HG03280 (cell line): ENCODE results near the gene CLIP3.
"Not testable (repeated sequence)": the region's sequence is repeated elsewhere in the genome, so short reads cannot be mapped to it uniquely, and the experiment has no call there.

Experiments used
- ATAC-seq: cut with Tn5 transposase; IDR thresholded peaks from one replicate; pipeline ENCODE4 v1.9.1; 2021; ENCODE audit warnings: mild to moderate bottlenecking, moderate library complexity; ENCODE audit not compliant: unreplicated experiment

Gene CLIP3

GRCh38 chr19:36049080-36049698, 16.5 kb upstream of the CLIP3 start:
- no peak for ATAC-seq

GRCh38 chr19:36047835-36048234, 15.2 kb upstream of the CLIP3 start:
- ATAC-seq: no peak

GRCh38 chr19:36046443-36047050, 13.9 kb upstream of the CLIP3 start:
- ATAC-seq: no peak

GRCh38 chr19:36043952-36044351, 11.3 kb upstream of the CLIP3 start:
- ATAC-seq: no peak

GRCh38 chr19:36041831-36042230, 9.2 kb upstream of the CLIP3 start:
- no peak for ATAC-seq

GRCh38 chr19:36041092-36041491, 8.4 kb upstream of the CLIP3 start:
- not testable (repeated sequence) for ATAC-seq

GRCh38 chr19:36040495-36040894, 7.8 kb upstream of the CLIP3 start:
- ATAC-seq: no peak

- ATAC-seq: no peak
Observed at GRCh38 chr19:36031308-36031707, 1.4 kb downstream of the CLIP3 start.

- no peak for ATAC-seq
Observed at GRCh38 chr19:36030264-36031148, 2.2 kb downstream of the CLIP3 start.

- ATAC-seq: no peak
Observed at GRCh38 chr19:36028313-36029041, 4.2 kb downstream of the CLIP3 start.

- ATAC-seq: no peak
Observed at GRCh38 chr19:36027696-36028095, 5.0 kb downstream of the CLIP3 start.

GRCh38 chr19:36026091-36026876, 6.4 kb downstream of the CLIP3 start:
- ATAC-seq: no peak

- no peak for ATAC-seq
Observed at GRCh38 chr19:36025541-36025940, 7.1 kb downstream of the CLIP3 start.

- ATAC-seq: no peak
Observed at GRCh38 chr19:36023432-36023831, 9.2 kb downstream of the CLIP3 start.

- no peak for ATAC-seq
Observed at GRCh38 chr19:36019061-36019670, 13.5 kb downstream of the CLIP3 start.

- peak; percentile 97 for ATAC-seq
Observed at GRCh38 chr19:36014012-36014924, 18.4 kb downstream of the CLIP3 start, which contains the start of gene ALKBH6. ALKBH6 (minus strand) TSS chr19:36014213; CDS start chr19:36013397, 816 bp downstream.

GRCh38 chr19:36013280-36014011, 19.2 kb downstream of the CLIP3 start:
- no peak for ATAC-seq

GRCh38 chr19:36010402-36010801, 22.3 kb downstream of the CLIP3 start:
- ATAC-seq: no peak
